Renal cortical epithelial cell (primary cell): Measurements from ENCODE around the gene AZIN2. TPM values are rescaled to one million over a fixed set of nuclear protein-coding genes. Genes with fewer than 3 reads are reported as not detected.
"Not testable (repeated sequence)": the region's sequence is repeated elsewhere in the genome, so short reads cannot be mapped to it uniquely, and the experiment has no call there.

Source experiments
- DNase-seq: peaks from one replicate; pipeline ENCODE4 v3.0.0-alpha.2; 2011; ENCODE audit warnings: low read depth
- total RNA-seq: library from RNA; depleted of rRNA; stranded (reverse); fragments of >200 nt; gene quantifications from 2 replicates; pipeline ENCODE4 v1.2.3, GENCODE V29; 2014

Gene AZIN2
- total RNA-seq, 1 donor from 2014 or later, result 5.1 TPM

DNA sequence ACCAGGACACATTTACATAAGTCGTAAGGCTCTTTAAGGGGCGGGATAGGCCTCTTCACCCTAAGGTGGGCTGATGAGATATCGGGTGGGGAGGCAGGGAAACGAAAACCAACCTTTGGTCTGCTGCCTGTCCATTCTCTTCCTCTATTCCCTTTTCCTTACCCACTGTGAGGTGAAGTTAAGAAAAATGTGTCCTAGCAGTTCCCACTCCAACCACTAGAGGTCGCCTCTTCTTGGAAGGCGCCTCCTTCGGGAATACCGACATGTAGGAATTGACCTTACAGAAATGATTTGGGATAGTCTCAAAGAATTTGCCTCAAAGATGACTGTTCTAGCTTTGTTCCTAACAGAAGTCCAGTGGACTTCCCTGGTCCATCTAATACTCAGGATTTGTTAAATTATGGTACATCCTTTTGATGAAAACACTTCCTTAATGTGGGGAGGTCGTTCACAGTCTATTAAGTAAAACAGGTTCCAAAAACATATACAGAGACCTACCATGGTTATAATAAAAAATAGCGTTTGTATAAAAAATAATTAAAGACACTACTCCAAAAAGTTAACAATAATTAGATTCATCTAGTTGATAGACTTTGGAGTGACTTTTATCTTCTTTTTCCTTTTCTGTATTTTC is 14.1 kb downstream of the AZIN2 start:
- peak; percentile 66 for DNase-seq

GRCh38 chr1:33096363-33097005 is 15.5 kb downstream of the AZIN2 start:
- no peak for DNase-seq

GRCh38 chr1:33097137-33097611 is 16.2 kb downstream of the AZIN2 start:
- no peak for DNase-seq

- DNase-seq, result no peak
Measured at GRCh38 chr1:33097762-33098161, 16.8 kb downstream of the AZIN2 start.

DNA sequence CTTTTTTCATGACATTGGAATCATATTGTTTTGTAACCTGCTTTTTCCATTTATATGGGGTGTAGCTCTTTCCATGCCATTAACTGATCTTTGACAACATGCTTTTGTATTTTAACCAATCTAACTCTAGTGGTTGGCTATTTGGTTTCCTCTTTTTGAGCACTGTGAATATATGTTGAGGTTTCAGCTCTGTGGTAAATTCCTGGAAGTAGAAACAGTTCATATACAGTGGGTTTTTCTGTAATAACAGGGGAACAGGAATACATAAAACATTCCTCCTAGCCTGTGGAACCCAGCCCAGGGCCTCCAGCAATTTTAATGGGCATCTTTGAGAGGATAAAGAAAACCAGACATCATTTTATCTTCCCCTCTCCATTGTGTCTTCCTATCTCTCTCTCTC is 17.4 kb downstream of the AZIN2 start:
- DNase-seq, result no peak

- peak; percentile 100 for DNase-seq
Measured at GRCh38 chr1:33099290-33100118, 18.6 kb downstream of the AZIN2 start.

GRCh38 chr1:33100119-33100415 is 19.1 kb downstream of the AZIN2 start:
- DNase-seq, result not testable (repeated sequence)

GRCh38 chr1:33110477-33110876 is 29.5 kb downstream of the AZIN2 start:
- no peak for DNase-seq

DNA sequence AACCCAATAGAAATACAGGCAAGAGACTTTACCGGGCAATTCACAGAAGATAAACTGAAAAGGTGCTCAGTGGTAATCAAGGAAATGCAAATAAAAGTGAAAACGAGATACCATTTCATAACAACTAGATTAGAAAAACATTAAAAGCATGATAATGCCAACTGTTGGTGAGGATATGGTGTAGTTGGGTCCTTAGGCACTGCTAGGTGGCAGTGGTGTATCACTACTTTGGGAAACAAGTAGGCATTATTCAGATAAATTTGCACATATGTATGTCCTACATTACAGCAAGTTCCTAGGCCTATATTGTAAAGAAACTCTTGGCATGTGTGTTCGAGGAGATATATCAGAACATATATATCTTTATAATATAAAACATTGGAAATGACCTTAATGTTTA is 31.0 kb downstream of the AZIN2 start:
- DNase-seq, result peak; percentile 34

DNA sequence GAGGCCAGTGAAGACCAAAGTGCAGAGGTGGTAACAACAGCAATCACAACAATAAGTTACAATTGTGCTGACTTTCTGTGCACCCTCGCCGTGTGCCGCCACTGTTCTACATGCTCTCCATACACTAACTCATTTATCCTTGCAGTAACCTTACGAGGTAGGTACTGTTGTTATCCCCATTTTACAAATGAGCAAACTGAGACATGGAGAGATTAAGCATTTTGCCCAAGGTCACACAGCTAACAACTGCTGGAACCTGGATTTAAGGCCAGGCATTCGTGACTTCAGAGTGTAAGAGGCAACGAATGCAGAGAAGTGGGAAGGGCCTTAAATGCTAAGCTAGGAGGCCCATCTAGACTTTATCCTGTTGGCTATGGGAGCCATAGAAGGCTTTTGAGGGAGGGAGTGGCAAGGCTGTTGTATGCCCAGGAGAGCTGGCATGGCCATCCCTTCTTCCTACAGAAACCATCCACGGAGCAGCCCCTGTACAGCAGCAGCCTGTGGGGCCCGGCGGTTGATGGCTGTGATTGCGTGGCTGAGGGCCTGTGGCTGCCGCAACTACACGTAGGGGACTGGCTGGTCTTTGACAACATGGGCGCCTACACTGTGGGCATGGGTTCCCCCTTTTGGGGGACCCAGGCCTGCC is 36.6 kb downstream of the AZIN2 start:
- DNase-seq, result no peak

DNA sequence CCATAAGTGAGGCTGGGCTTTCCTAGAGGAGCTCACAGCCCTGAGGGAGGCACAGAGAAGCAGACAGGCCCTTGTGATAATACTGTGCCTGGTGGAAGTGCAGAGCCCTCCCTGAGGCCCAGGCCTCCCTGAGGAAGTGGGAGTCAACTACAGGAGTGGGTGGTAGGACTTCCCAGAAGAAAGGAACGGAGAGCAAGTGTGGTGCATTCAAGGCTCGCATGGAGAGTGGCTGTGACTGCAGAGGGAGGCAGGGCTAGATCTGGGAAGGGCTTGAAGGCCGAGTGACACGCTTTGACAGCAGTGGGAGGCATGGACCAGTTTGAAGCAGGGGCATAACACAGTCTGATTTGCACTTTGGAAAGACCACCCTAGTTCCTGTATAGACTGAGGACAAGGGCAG is 37.3 kb downstream of the AZIN2 start:
- no peak for DNase-seq

GRCh38 chr1:33119050-33119449 is 38.1 kb downstream of the AZIN2 start:
- DNase-seq, result no peak

DNA sequence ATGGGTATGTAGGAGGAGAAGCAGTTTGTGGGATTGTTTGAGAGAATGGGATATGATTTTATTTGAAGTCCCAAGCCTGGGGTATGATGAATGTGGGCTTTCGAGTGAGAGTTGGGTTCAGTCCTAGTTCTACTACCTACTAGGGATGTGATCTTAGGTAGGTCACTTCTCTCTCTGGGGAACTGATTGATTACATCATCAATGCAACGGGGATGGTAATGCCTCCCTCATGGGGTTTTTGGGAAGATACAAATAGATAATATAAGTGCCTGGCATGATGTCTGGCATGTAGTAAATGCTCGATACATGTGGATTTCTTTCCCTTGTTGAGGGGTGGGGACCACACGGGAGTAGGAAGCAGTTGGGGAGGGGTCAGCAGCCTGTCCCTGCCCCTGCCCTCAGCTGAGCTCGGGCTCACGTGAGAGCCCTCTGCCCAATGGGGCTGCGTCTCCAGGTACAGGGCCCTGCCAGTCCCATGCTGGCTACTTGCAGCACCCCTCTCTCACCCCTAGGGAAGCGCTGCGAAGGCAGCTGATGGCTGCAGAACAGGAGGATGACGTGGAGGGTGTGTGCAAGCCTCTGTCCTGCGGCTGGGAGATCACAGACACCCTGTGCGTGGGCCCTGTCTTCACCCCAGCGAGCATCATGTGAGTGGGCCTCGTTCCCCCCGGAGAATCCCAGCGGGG is 38.7 kb downstream of the AZIN2 start:
- DNase-seq, result no peak

DNA sequence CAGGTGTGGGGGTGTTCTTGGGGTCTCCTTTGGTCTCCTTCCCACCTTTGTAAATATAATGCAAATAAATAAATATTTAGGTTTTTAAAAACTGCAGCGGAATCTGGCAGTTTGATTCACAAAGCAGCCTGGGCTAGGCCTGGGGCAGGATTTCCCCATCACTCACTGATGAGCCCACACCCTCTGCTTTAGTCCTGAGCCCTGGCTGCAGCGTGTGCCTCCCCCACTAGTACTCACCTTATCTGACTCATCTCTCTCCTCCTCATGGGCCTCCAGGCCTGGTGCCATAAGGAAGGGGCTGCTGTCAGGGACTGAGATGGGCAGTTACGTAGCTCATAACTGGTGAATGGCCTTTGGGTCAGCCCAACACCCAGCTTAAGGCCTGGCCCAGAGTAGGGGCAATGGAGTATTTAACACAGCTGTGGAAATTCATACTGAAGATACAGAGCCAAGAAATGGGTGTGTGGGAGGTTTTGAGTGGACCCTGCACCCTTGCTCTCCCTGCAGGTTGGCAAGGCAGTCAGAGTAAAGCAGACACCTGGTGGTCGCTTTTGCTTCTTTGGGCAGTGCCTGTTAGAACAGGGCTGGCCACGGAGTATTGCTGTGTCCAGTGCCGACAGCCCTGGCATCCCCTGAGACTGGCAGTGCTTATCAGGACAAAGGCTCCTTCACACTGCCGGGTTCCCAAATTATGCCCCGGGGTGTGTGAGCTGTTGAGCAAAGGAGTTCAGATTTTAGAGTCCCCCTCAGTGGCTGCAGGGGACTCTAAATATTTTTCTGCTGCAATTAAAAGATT is 39.7 kb downstream of the AZIN2 start:
- DNase-seq, result peak; percentile 43

- no peak for DNase-seq
Measured at GRCh38 chr1:33121728-33122127, 40.8 kb downstream of the AZIN2 start.

DNA sequence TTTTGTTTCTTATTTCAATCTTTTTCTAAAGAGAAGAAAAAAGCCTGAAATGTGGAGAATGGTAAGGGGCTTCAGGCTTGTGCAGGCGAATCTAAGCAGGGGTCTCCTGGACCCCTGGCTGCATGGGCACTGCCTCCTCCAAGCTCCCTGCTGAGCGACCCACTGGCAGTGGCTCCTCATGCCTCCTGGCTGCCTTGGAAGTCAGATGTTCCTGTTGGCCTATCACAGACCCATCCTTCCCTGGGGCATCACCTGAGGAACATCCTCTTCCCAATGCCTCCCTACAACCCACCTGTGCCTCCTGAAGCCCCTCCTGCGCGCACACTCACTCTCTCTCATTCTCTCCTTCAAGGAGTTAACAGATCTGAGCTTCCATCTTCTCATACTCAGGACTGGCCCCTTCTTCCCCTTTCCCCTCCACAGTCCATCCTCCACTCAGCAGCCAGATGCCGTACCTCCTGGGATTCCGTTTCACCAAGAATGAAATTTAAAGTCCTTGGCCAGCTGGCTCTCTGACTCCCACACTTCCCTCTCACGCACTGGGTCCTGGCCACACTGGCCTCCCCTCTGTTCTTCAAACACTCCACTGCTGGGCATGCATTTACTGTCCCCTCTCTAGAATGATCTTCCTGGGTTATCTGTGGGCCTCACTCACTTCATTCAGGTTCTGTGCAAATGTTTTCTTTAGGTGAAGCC is 41.7 kb downstream of the AZIN2 start:
- no peak for DNase-seq

- DNase-seq, result no peak
Measured at GRCh38 chr1:33123266-33123665, 42.3 kb downstream of the AZIN2 start.

DNA sequence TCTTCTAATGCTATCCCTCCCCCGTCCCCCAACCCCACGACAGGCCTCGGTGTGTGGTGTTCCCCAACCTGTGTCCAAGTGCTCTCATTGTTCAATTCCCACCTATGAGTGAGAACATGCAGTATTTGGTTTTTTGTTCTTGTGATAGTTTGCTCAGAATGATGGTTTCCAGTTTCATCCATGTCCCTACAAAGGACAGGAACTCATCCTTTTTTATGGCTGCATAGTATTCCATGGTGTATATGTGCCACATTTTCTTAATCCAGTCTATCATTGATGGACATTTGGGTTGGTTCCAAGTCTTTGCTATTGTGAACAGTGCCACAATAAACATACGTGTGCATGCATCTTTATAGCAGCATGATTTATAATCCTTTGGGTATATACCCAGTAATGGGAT is 43.7 kb downstream of the AZIN2 start:
- DNase-seq, result not testable (repeated sequence)

GRCh38 chr1:33126411-33127000 is 45.6 kb downstream of the AZIN2 start:
- DNase-seq, result no peak
